Parathyroid adenoma (tissue), 2 donors: ENCODE data around the gene ACKR2.

ENCODE experiments used
- H2AFZ ChIP-seq: fragments of 300-600 bp; sonication (generic); one replicate; pipeline ENCODE4 v1.7.0; 2017; ENCODE audit warnings: antibody characterized with exemption, mild to moderate bottlenecking
- H3K27ac ChIP-seq: fragments of 300-600 bp; sonication (generic); one replicate; pipeline ENCODE4 v1.7.0; 2017
- H3K27me3 ChIP-seq: fragments of 300-600 bp; sonication (generic); one replicate; pipeline ENCODE4 v1.7.0; 2017; ENCODE audit warnings: low read length; ENCODE audit not compliant: control insufficient read depth, insufficient read depth
- H3K36me3 ChIP-seq: fragments of 300-600 bp; sonication (generic); one replicate; pipeline ENCODE4 v1.7.0; 2017; ENCODE audit warnings: low read length; ENCODE audit not compliant: control insufficient read depth, insufficient read depth
- H3K4me1 ChIP-seq: fragments of 300-600 bp; sonication (generic); one replicate; pipeline ENCODE4 v1.7.0; 2017; ENCODE audit warnings: control low read depth
- H3K4me2 ChIP-seq: fragments of 300-600 bp; sonication (generic); one replicate; pipeline ENCODE4 v1.7.0; 2017; ENCODE audit warnings: low read length
- H3K4me3 ChIP-seq: fragments of 300-600 bp; sonication (generic); one replicate; pipeline ENCODE4 v1.7.0; 2017; ENCODE audit warnings: low read depth, low read length
- H3K79me2 ChIP-seq: fragments of 300-600 bp; sonication (generic); one replicate; pipeline ENCODE4 v1.7.0; 2017; ENCODE audit warnings: control low read depth
- H3K9ac ChIP-seq: fragments of 300-600 bp; sonication (generic); one replicate; pipeline ENCODE4 v1.7.0; 2017; ENCODE audit warnings: mild to moderate bottlenecking
- H3K9me3 ChIP-seq: fragments of 300-600 bp; sonication (generic); one replicate; pipeline ENCODE4 v1.7.0; 2017; ENCODE audit warnings: low read length; ENCODE audit not compliant: control insufficient read depth
- CTCF ChIP-seq: fragments of 300-600 bp; sonication (generic); IDR thresholded peaks from one replicate; pipeline ENCODE4 v1.7.0; 2017; ENCODE audit warnings: antibody characterized with exemption, mild to moderate bottlenecking
- donor health status: primary hyperparathyroidism.

Gene ACKR2

GRCh38 chr3:42773409-42773751 lies 35.9 kb upstream of the ACKR2 start:
- Histone ChIP-seq H3K9ac (no peak overlapping the region), H3K36me3 (no peaks in the 10 kb centered on the region), H2AFZ (peak overlapping the region; percentile 88), H3K27ac (peak overlapping the region; percentile 61), H3K4me1 (no peaks in the 10 kb centered on the region), H3K4me3 (peak overlapping the region; percentile 71), H3K4me2 (peak overlapping the region; percentile 72), H3K9me3 (no peaks in the 10 kb centered on the region), H3K79me2 (no peaks in the 10 kb centered on the region), H3K27me3 (no peaks in the 10 kb centered on the region)
- no peak for TF ChIP-seq CTCF

GRCh38 chr3:42778644-42779043 lies 30.6 kb upstream of the ACKR2 start:
- Histone ChIP-seq H3K27me3 (no peaks in the 10 kb centered on the region), H2AFZ (no peak overlapping the region), H3K36me3 (no peaks in the 10 kb centered on the region), H3K4me3 (no peak overlapping the region), H3K9me3 (no peaks in the 10 kb centered on the region), H3K79me2 (no peaks in the 10 kb centered on the region), H3K4me1 (no peaks in the 10 kb centered on the region), H3K4me2 (no peak overlapping the region), H3K9ac (no peak overlapping the region), H3K27ac (no peak overlapping the region)
- no peak for TF ChIP-seq CTCF

GRCh38 chr3:42780398-42780797 lies 28.8 kb upstream of the ACKR2 start:
- no peak for TF ChIP-seq CTCF
- no peaks in the 10 kb centered on the region for H3K4me1 ChIP-seq
- no peaks in the 10 kb centered on the region for H3K79me2 ChIP-seq
- no peaks in the 10 kb centered on the region for H3K36me3 ChIP-seq
- no peak overlapping the region for H3K27ac ChIP-seq
- H3K27me3 ChIP-seq = no peaks in the 10 kb centered on the region
- H3K4me3 ChIP-seq = no peak overlapping the region
- no peaks in the 10 kb centered on the region for H3K9me3 ChIP-seq
- H3K4me2 ChIP-seq = no peak overlapping the region
- no peak overlapping the region for H3K9ac ChIP-seq
- H2AFZ ChIP-seq = no peak overlapping the region

- no peaks in the 10 kb centered on the region for H3K27me3 ChIP-seq
- peak; percentile 83 for TF ChIP-seq CTCF
- H3K4me2 ChIP-seq = no peak overlapping the region
- no peak overlapping the region for H3K9ac ChIP-seq
- H3K79me2 ChIP-seq = no peaks in the 10 kb centered on the region
- no peaks in the 10 kb centered on the region for H3K9me3 ChIP-seq
- no peaks in the 10 kb centered on the region for H3K36me3 ChIP-seq
- H3K27ac ChIP-seq = no peak overlapping the region
- no peak overlapping the region for H3K4me3 ChIP-seq
- no peak overlapping the region for H2AFZ ChIP-seq
- no peaks in the 10 kb centered on the region for H3K4me1 ChIP-seq
Measured at GRCh38 chr3:42780892-42781700, 28.1 kb upstream of the ACKR2 start.

- Histone ChIP-seq H3K27me3 (no peaks in the 10 kb centered on the region), H3K4me3 (no peak overlapping the region), H3K27ac (no peak overlapping the region), H3K79me2 (peaks cover 10% of the 10 kb centered on the region), H3K4me1 (no peaks in the 10 kb centered on the region), H2AFZ (no peak overlapping the region), H3K9ac (no peak overlapping the region), H3K4me2 (no peak overlapping the region), H3K36me3 (no peaks in the 10 kb centered on the region), H3K9me3 (no peaks in the 10 kb centered on the region)
- no peak for TF ChIP-seq CTCF
Measured at GRCh38 chr3:42786212-42786611, 23.0 kb upstream of the ACKR2 start.
